ENCODE data around the gene TRAF7.
"Not testable (repeated sequence)": the region's sequence is repeated elsewhere in the genome, so short reads cannot be mapped to it uniquely, and the experiment has no call there.

- not testable (repeated sequence) for TF ChIP-seq CTCF, POLR2A (IDR thresholded peaks at IDR 0.05)
These were observed 25.6 kb upstream of the TRAF7 start for GRCh38 chr16:2129890-2130447.

All from Peyer's patch (tissue), 4 donors.